Lung microvascular endothelial cell (primary cell): ENCODE results near the gene LRP1B. TPM values are rescaled to one million over a fixed set of nuclear protein-coding genes. Genes with fewer than 3 reads are reported as not detected.

Experiments
- DNase-seq, 2 donors: peaks; one replicate each; pipeline versions ENCODE4 v3.0.0 to v3.0.0-alpha.2; 2010; ENCODE audit warnings: low read depth in 2 of 2
- total RNA-seq: library from RNA; depleted of rRNA; stranded (reverse); fragments of >200 nt; gene quantifications from 2 replicates; pipeline ENCODE4 v1.2.1, GENCODE V29; 2014

Gene LRP1B
- total RNA-seq, 1 donor from 2014 or later: not detected

GRCh38 chr2:140861666-140862065 is 1269.2 kb downstream of the LRP1B start:
- DNase-seq: no peak

GRCh38 chr2:140855471-140855870 is 1275.3 kb downstream of the LRP1B start:
- no peak for DNase-seq

- no peak for DNase-seq
These were observed 1279.4 kb downstream of the LRP1B start for GRCh38 chr2:140851258-140851981.

- DNase-seq: no peak
These were observed 1287.6 kb downstream of the LRP1B start for GRCh38 chr2:140843186-140843585.

GRCh38 chr2:140842110-140842509 is 1288.7 kb downstream of the LRP1B start:
- DNase-seq: no peak

GRCh38 chr2:140841141-140841540 is 1289.7 kb downstream of the LRP1B start:
- no peak for DNase-seq

GRCh38 chr2:140836826-140837225 is 1294.0 kb downstream of the LRP1B start:
- DNase-seq: no peak

GRCh38 chr2:140835079-140835478 is 1295.7 kb downstream of the LRP1B start:
- peak in 1 of 2 donors; percentile 5 for DNase-seq

- DNase-seq: no peak
These were observed 1316.7 kb downstream of the LRP1B start for GRCh38 chr2:140814141-140814540.

GRCh38 chr2:140808820-140809219 is 1322.0 kb downstream of the LRP1B start:
- DNase-seq: no peak

- DNase-seq: no peak
These were observed 1322.6 kb downstream of the LRP1B start for GRCh38 chr2:140808211-140808610.

- no peak for DNase-seq
These were observed 1326.0 kb downstream of the LRP1B start for GRCh38 chr2:140804700-140805260.

- no peak for DNase-seq
These were observed 1329.5 kb downstream of the LRP1B start for GRCh38 chr2:140801311-140801710.

- DNase-seq: no peak
These were observed 1333.1 kb downstream of the LRP1B start for GRCh38 chr2:140797718-140798117.

- no peak for DNase-seq
These were observed 1339.0 kb downstream of the LRP1B start for GRCh38 chr2:140791802-140792201.

- DNase-seq: no peak
These were observed 1344.2 kb downstream of the LRP1B start for GRCh38 chr2:140786585-140786984.

- DNase-seq: no peak
These were observed 1355.4 kb downstream of the LRP1B start for GRCh38 chr2:140775411-140775810.

GRCh38 chr2:140770645-140771044 is 1360.2 kb downstream of the LRP1B start:
- no peak for DNase-seq

- DNase-seq: no peak
These were observed 1369.0 kb downstream of the LRP1B start for GRCh38 chr2:140761807-140762206.

- no peak for DNase-seq
These were observed 1371.2 kb downstream of the LRP1B start for GRCh38 chr2:140759426-140760156.

GRCh38 chr2:140747665-140748064 is 1383.2 kb downstream of the LRP1B start:
- DNase-seq: no peak

- DNase-seq: no peak
These were observed 1383.7 kb downstream of the LRP1B start for GRCh38 chr2:140747090-140747489.

GRCh38 chr2:140744379-140744778 is 1386.4 kb downstream of the LRP1B start:
- DNase-seq: no peak
